Aorta (tissue), 5 donors: ENCODE data around the gene CHST9. TPM values are rescaled to one million over a fixed set of nuclear protein-coding genes. Genes with fewer than 3 reads are reported as not detected.

Source experiments
- ATAC-seq: fragments of 200-7000 bp; cut with Tn5 transposase; one replicate; pipeline ENCODE4 v1.9.1; 2022; ENCODE audit warnings: moderate library complexity; ENCODE audit not compliant: low FRiP score
- DNase-seq, 2 donors: peaks; one replicate each; pipeline ENCODE4 v3.0.0-alpha.2; 2020
- H3K27ac ChIP-seq, 2 donors: one replicate each; pipeline ENCODE4 v1.5.1; 2013; ENCODE audit warnings: low read length in 2 of 2, mild to moderate bottlenecking in 2 of 2, moderate library complexity in 2 of 2, control low read depth in 1 of 2, inconsistent platforms in 1 of 2, low read depth in 1 of 2
- H3K27me3 ChIP-seq, 2 donors: one replicate each; pipeline ENCODE4 v1.6.1; 2013; ENCODE audit warnings: control low read depth in 1 of 2, low read length in 1 of 2, mild to moderate bottlenecking in 1 of 2, moderate library complexity in 1 of 2; ENCODE audit not compliant: insufficient read depth in 2 of 2, control insufficient read depth in 1 of 2
- H3K36me3 ChIP-seq, 2 donors: one replicate each; pipeline ENCODE4 v1.6.1; 2013; ENCODE audit warnings: control low read depth in 1 of 2, low read length in 1 of 2, mild to moderate bottlenecking in 1 of 2; ENCODE audit not compliant: insufficient read depth in 2 of 2, control insufficient read depth in 1 of 2
- H3K4me1 ChIP-seq, 2 donors: one replicate each; pipeline ENCODE4 v1.6.1; 2013; ENCODE audit warnings: low read length in 2 of 2, control low read depth in 1 of 2, mild to moderate bottlenecking in 1 of 2, moderate library complexity in 1 of 2; ENCODE audit not compliant: insufficient read depth in 2 of 2, control insufficient read depth in 1 of 2
- H3K4me3 ChIP-seq, 2 donors: one replicate each; pipeline ENCODE4 v1.5.1; 2013; ENCODE audit warnings: low read length in 2 of 2, control low read depth in 1 of 2, mild to moderate bottlenecking in 1 of 2
- H3K9me3 ChIP-seq: one replicate; pipeline ENCODE4 v1.6.1; 2013; ENCODE audit warnings: mild to moderate bottlenecking, low read length; ENCODE audit not compliant: control insufficient read depth
- WGBS, 2 donors: extraction: QIAGEN DNeasy Blood & Tissue Kit; methylation state at CpG; one replicate each; pipeline ENCODE4 v1.1.7; 2013; 5-methylcytosine and 5-hydroxymethylcytosine counted together
- intact Hi-C, 2 donors: fragments of 100-400 bp; cut with DNase I; formaldehyde crosslinking; loops; one replicate each; pipeline versions ENCODE4 v1.14.2 to v1.15.0; 2022
- polyA plus RNA-seq, 2 donors: library from polyadenylated mRNA; stranded (reverse); fragments of 200-250 nt; gene quantifications; one replicate each; pipeline ENCODE4 v1.2.3, GENCODE V29; 2013
- total RNA-seq, 2 donors: library from RNA; stranded (reverse); fragmentation: NEBNext Ultra II Directional; extraction: Animal tissue kit (Norgen Biotek cat#: 25700); gene quantifications; one replicate each; pipeline ENCODE4 v1.2.1, GENCODE V29; 2021
- donor health status: healthy with polysubstance abuse.
- donor health status: Bipolar disorder and iron deficiency.
- donor health status: DM: no; HTN: no; CAD: no.
- donor health status: DM: no; HTN: no; CAD: no.
- donor health status: DM: yes; HTN: yes; CAD: no.

CHST9 gene
- total and polyA plus RNA-seq, 4 donors, result 0.06 TPM; not detected in 3

DNA sequence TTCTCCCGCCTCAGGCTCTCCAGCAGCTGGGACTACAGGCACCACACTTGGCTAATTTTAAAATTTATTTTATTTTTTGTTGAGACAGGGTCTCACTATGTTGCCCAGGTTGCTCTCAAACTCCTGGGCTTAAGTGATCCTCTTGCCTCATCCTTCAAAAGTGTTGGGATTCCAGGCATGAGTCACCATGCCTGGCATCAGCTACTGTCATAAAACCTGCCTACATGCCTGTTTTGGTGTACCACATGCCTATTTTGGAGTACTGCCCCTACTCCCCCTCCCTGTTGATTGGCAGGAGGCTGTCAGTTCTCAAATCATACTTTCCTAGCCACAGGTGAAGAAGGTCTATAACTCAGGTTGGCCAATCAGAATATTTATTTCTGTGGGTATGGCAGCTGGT is 64.0 kb downstream of the CHST9 start:
- 78 to 94% methylated on average over 1 of the region's 1 CpG for WGBS, 2 donors
- H3K4me1 ChIP-seq, result no peaks in the 10 kb centered on the region
- H3K9me3 ChIP-seq, result no peaks in the 10 kb centered on the region
- no peaks in the 10 kb centered on the region for H3K36me3 ChIP-seq
- DNase-seq (no peak), ATAC-seq (no peak)
- H3K27ac ChIP-seq, result no peak overlapping the region
- no peaks in the 10 kb centered on the region for H3K27me3 ChIP-seq
- no peak overlapping the region for H3K4me3 ChIP-seq
- intact Hi-C loops, result no loop called here

DNA sequence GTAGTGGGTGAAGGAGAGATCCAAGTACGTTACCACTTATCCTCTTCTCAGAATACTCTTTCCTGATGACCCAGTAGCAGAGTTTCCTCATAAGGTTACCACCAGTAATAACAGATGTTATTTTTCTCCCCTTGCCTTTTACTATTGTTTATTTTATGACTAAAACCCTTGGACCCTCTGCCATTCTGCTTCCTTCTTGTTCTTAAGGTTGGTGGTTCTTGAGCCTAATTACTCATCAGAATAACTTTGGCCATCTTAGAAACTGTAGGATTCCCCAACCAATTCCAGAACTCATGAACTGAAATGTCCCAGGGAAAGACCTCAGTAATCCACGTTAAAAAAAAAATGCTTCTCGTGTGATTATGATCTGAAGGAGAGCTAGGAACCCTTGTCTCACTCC is 64.9 kb downstream of the CHST9 start:
- Histone ChIP-seq H3K36me3 (no peaks in the 10 kb centered on the region), H3K4me3 (no peak overlapping the region), H3K4me1 (no peaks in the 10 kb centered on the region), H3K27ac (no peak overlapping the region), H3K9me3 (no peaks in the 10 kb centered on the region), H3K27me3 (no peaks in the 10 kb centered on the region)
- DNase-seq (no peak), ATAC-seq (no peak)
- WGBS, 2 donors, result 73 to 82% methylated on average over 3 of the region's 3 CpGs
- intact Hi-C loops, result no loop called here

DNA sequence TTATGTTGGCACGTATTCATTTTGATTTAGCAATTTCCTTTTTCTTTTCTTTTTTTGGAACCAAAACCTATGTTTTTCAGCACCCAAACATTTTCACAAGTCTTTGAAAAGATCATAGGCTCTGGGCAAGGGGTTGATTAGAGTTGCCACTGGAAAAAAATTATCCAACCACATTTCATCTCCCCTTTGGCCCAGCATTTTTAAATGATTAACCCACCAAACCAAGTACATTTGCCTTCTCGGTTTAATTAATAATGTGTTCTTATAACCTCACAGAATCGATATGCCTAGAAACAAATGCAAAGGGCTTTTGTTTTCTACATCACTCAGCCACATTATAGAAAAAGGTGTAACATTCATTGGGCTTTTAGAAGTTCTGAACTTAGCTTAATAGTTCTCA is 66.1 kb downstream of the CHST9 start:
- H3K27ac ChIP-seq, result no peak overlapping the region
- intact Hi-C loops, result no loop called here
- no peaks in the 10 kb centered on the region for H3K4me1 ChIP-seq
- no peaks in the 10 kb centered on the region for H3K9me3 ChIP-seq
- WGBS, 2 donors, result 83 to 88% methylated on average over 3 of the region's 3 CpGs
- H3K4me3 ChIP-seq, result no peak overlapping the region
- DNase-seq, result no peak
- ATAC-seq, result no peak
- H3K36me3 ChIP-seq, result no peaks in the 10 kb centered on the region
- H3K27me3 ChIP-seq, result no peaks in the 10 kb centered on the region

DNA sequence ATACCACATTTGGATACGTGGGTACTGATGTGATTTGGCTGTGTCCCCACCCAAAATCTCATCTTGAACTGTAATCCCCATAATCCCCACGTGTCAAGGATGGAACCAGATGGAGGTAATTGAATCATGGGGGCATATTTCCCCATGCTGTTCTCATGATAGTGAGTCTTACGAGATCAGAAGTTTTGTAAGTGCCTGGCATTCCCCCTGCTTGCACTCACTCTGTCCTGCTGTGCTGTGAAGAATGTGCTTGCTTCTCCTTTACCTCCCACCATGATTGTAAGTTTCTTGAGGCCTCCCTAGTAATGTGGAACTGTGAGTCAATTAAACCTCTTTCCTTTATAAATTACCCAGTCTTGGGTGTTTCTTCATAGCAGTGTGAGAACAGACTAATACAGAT is 70.3 kb downstream of the CHST9 start:
- ATAC-seq (no peak), DNase-seq (no peak)
- peaks cover 2% of the 10 kb centered on the region for H3K9me3 ChIP-seq
- 63 to 71% methylated on average over 3 of the region's 3 CpGs for WGBS, 2 donors
- H3K4me3 ChIP-seq, result no peak overlapping the region
- no peaks in the 10 kb centered on the region for H3K36me3 ChIP-seq
- H3K27me3 ChIP-seq, result no peaks in the 10 kb centered on the region
- no peak overlapping the region for H3K27ac ChIP-seq
- intact Hi-C loops, result no loop called here
- H3K4me1 ChIP-seq, result no peaks in the 10 kb centered on the region

DNA sequence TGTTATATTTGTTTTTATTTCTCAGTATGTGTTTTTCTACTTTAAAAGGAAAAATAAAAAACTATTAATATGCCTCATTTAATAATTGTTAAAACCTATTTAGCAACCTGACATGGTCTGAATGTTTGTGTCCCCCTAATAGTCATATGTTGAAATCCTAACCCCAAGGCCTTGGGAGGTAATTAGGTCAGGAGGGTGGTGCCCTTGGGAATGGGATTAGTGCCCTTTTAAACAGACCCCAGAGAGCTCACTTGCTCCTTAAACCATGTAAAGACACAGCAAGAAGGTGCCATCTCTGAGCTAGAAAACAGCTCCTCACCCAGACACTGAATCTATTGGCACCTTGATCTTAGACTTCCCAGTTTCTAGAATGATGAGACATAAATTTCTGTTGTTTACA is 71.8 kb downstream of the CHST9 start:
- intact Hi-C loops, result no loop called here
- Histone ChIP-seq H3K9me3 (peaks cover 2% of the 10 kb centered on the region), H3K27ac (no peak overlapping the region), H3K4me1 (no peaks in the 10 kb centered on the region), H3K27me3 (no peaks in the 10 kb centered on the region), H3K36me3 (no peaks in the 10 kb centered on the region), H3K4me3 (no peak overlapping the region)
- DNase-seq (no peak), ATAC-seq (no peak)

GRCh38 chr18:27110319-27110718 is 74.8 kb downstream of the CHST9 start:
- intact Hi-C loops, result no loop called here
- ATAC-seq (no peak), DNase-seq (no peak)
- no peak overlapping the region for H3K4me3 ChIP-seq
- H3K27me3 ChIP-seq, result no peaks in the 10 kb centered on the region
- no peaks in the 10 kb centered on the region for H3K4me1 ChIP-seq
- no peaks in the 10 kb centered on the region for H3K36me3 ChIP-seq
- H3K9me3 ChIP-seq, result peaks cover 2% of the 10 kb centered on the region
- 88 to 97% methylated on average over 1 of the region's 1 CpG for WGBS, 2 donors
- no peak overlapping the region for H3K27ac ChIP-seq

DNA sequence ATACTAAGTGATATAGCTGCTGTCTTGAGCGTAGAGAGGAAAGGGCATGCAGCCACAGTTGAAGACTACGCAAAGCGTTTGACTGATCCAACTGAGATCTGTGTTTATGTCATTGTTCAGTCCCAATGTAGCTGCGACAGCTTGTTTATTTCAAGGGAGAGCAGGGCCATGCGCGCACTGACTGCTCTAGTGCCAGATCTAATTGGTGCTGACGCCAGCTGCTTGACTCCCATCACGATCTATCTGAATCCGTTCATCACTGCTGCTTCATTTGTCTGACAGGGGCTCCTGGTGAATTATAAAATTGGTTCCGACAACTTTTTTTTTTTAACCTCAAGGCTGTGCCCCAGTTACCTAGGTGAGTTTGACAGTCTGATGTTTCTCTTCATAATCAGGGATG is 75.7 kb downstream of the CHST9 start:
- H3K36me3 ChIP-seq, result no peaks in the 10 kb centered on the region
- intact Hi-C loops, result no loop called here
- no peak overlapping the region for H3K4me3 ChIP-seq
- ATAC-seq (no peak), DNase-seq (no peak)
- H3K9me3 ChIP-seq, result peaks cover 2% of the 10 kb centered on the region
- WGBS, 2 donors, result 81 to 85% methylated on average over 10 of the region's 10 CpGs
- H3K27me3 ChIP-seq, result no peaks in the 10 kb centered on the region
- no peaks in the 10 kb centered on the region for H3K4me1 ChIP-seq
- H3K27ac ChIP-seq, result no peak overlapping the region

DNA sequence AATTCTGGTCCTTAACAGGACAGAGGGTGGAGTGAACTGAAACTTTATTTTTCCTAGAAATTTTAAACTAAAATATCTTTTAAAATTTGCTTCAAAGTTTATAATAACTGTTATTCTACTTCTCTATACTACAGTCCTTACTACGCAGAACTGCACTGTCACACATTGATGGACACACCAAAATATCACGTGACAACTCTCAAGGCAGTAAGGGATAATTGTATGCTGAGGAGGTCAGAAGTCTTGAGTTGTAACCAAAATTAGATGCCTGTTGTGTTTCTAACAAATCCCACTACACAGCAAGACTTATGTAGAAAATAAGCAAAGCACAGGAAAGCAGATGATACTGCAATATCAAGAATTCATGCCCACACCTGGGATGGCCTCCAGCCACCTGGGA is 76.3 kb downstream of the CHST9 start:
- Histone ChIP-seq H3K4me3 (no peak overlapping the region), H3K4me1 (no peaks in the 10 kb centered on the region), H3K27ac (no peak overlapping the region), H3K27me3 (no peaks in the 10 kb centered on the region), H3K36me3 (no peaks in the 10 kb centered on the region), H3K9me3 (peaks cover 2% of the 10 kb centered on the region)
- DNase-seq (no peak), ATAC-seq (no peak)
- intact Hi-C loops, result no loop called here
- WGBS, 2 donors, result 65 to 68% methylated on average over 2 of the region's 2 CpGs

DNA sequence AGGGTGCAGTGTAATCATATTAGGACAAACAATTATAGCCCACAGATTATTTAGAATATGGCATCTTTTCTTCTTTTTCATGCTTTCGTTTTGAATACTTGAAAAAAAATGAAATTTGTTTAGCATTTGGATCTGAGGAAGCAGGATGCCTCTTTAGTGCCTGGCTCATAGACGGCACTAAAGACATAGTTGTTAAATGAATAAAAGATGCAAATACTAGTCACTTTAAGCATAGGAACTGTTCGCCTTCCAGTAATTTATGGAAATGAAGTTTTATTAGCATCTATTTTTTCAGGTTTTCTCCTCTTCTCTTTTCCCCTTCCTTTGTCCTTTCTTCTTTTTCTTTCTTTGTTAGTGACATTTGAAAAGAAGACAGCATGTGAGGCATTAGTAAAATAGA is 80.4 kb downstream of the CHST9 start:
- Histone ChIP-seq H3K36me3 (no peaks in the 10 kb centered on the region), H3K9me3 (no peaks in the 10 kb centered on the region), H3K4me3 (no peak overlapping the region), H3K4me1 (no peaks in the 10 kb centered on the region), H3K27ac (no peak overlapping the region), H3K27me3 (no peaks in the 10 kb centered on the region)
- intact Hi-C loops, result no loop called here
- DNase-seq (no peak), ATAC-seq (no peak)
- WGBS, 2 donors, result 75% methylated on average over 3 of the region's 3 CpGs
